B cell (primary cell): ENCODE results near the gene SCNM1. TPM values are rescaled to one million over a fixed set of nuclear protein-coding genes. Genes with fewer than 3 reads are reported as not detected.

Experiments used
- ATAC-seq: fragments of 200-7000 bp; cut with Tn5 transposase; one replicate; pipeline ENCODE4 v1.10.0; 2021; ENCODE audit warnings: low read depth, mild to moderate bottlenecking, moderate number of reproducible peaks, moderate library complexity
- CTCF ChIA-PET: fragments of 350-600 bp; sonication (Branson Sonifier 250); formaldehyde crosslinking; loops from one replicate; lab custom pipeline; 2021; ENCODE audit warnings: antibody characterized with exemption, inconsistent platforms; lab: Charles Lee
- POLR2A ChIA-PET: fragments of 350-600 bp; sonication (Branson Sonifier 250); formaldehyde crosslinking; loops from one replicate; lab custom pipeline; 2021; ENCODE audit warnings: antibody characterized with exemption; lab: Charles Lee
- DNase-seq: peaks from one replicate; pipeline ENCODE4 v3.0.0; 2013
- H2AFZ ChIP-seq: 2 replicates; pipeline ENCODE4 v1.6.1; 2012; ENCODE audit warnings: mild to moderate bottlenecking, low read depth, low read length; ENCODE audit not compliant: insufficient read depth, poor library complexity, severe bottlenecking
- H3K27ac ChIP-seq, 2 donors: 1 replicate in 1 of 2; 2 replicates in 1 of 2; pipeline ENCODE4 v1.5.1; 2012 to 2013; ENCODE audit warnings: low read length in 2 of 2, mild to moderate bottlenecking in 2 of 2, moderate library complexity in 1 of 2
- H3K27me3 ChIP-seq, 4 experiments: fragments of 200-600 bp in 1 of 4; sonication (generic) in 1 of 4; replicated peaks in 1 of 4; 1 replicate in 2 of 4; 2 replicates in 2 of 4; pipeline versions ENCODE4 v1.6.1 to v1.7.0; 2013 to 2016; ENCODE audit warnings: low read length in 3 of 4, mild to moderate bottlenecking in 2 of 4, mixed read lengths in 1 of 4, moderate library complexity in 1 of 4; ENCODE audit not compliant: insufficient read depth in 4 of 4, control insufficient read depth in 3 of 4; ENCODE audit errors: control extremely low read depth in 1 of 4
- H3K36me3 ChIP-seq, 2 experiments: replicated peaks in 1 of 2; 1 replicate in 1 of 2; 2 replicates in 1 of 2; pipeline versions ENCODE4 v1.6.1 to v1.7.1; 2013; ENCODE audit warnings: low read length in 1 of 2; ENCODE audit not compliant: insufficient read depth in 2 of 2, control insufficient read depth in 1 of 2; ENCODE audit errors: control extremely low read depth in 1 of 2, extremely low read depth in 1 of 2
- H3K4me1 ChIP-seq, 2 donors: fragments of 200-600 bp in 1 of 2; sonication (generic) in 1 of 2; 1 replicate in 1 of 2; 2 replicates in 1 of 2; pipeline versions ENCODE4 v1.5.1 to v1.6.1; 2013 to 2017; ENCODE audit warnings: low read length in 2 of 2; ENCODE audit not compliant: control insufficient read depth in 2 of 2, insufficient read depth in 2 of 2
- H3K4me2 ChIP-seq: replicated peaks from 2 replicates; pipeline ENCODE3; 2012; ENCODE audit warnings: mild to moderate bottlenecking, low read depth, low read length; ENCODE audit not compliant: poor library complexity, severe bottlenecking
- H3K4me3 ChIP-seq, 5 experiments: fragments of 200-600 bp in 1 of 5; sonication (generic) in 1 of 5; 1 replicate in 3 of 5; 2 replicates in 2 of 5; pipeline versions ENCODE4 v1.5.1 to v1.7.0; 2011 to 2016; ENCODE audit warnings: low read length in 4 of 5, mild to moderate bottlenecking in 4 of 5, low read depth in 2 of 5, control low read depth in 1 of 5, moderate library complexity in 1 of 5; ENCODE audit not compliant: insufficient read depth in 1 of 5; ENCODE audit errors: control extremely low read depth in 1 of 5, extremely low read depth in 1 of 5
- H3K79me2 ChIP-seq: fragments of 200-600 bp; sonication (generic); one replicate; pipeline ENCODE4 v1.6.0; 2016; ENCODE audit warnings: low read length; ENCODE audit not compliant: control insufficient read depth, insufficient read depth
- H3K9ac ChIP-seq: fragments of 200-600 bp; sonication (generic); 2 replicates; pipeline ENCODE4 v1.6.1; 2017; ENCODE audit warnings: mild to moderate bottlenecking, low read length, moderate library complexity
- H3K9me3 ChIP-seq, 3 donors: one replicate each; pipeline versions ENCODE4 v1.6.1 to v1.7.1; 2013; ENCODE audit warnings: low read length in 2 of 3; ENCODE audit not compliant: control insufficient read depth in 2 of 3, insufficient read depth in 1 of 3; ENCODE audit errors: control extremely low read depth in 1 of 3
- H4K20me1 ChIP-seq: 2 replicates; pipeline ENCODE4 v1.6.0; 2012; ENCODE audit warnings: mild to moderate bottlenecking, low read length; ENCODE audit not compliant: insufficient read depth, control insufficient read depth, poor library complexity, severe bottlenecking
- H3K27ac Mint-ChIP-seq: one replicate; pipeline ENCODE4 v1.8.0; 2021; ENCODE audit warnings: mixed read lengths
- H3K27me3 Mint-ChIP-seq: one replicate; pipeline ENCODE4 v1.8.0; 2021; ENCODE audit warnings: mixed read lengths
- H3K4me1 Mint-ChIP-seq: one replicate; pipeline ENCODE4 v1.8.0; 2021; ENCODE audit warnings: mixed read lengths
- H3K4me3 Mint-ChIP-seq: one replicate; pipeline ENCODE4 v1.8.0; 2021; ENCODE audit warnings: mixed read lengths
- H3K9me3 Mint-ChIP-seq: one replicate; pipeline ENCODE4 v1.8.0; 2022; ENCODE audit warnings: mixed read lengths; ENCODE audit not compliant: insufficient read depth
- CTCF ChIP-seq: fragments of 200-600 bp; IDR thresholded peaks from one replicate; pipeline ENCODE4 v1.8.0; 2022; ENCODE audit warnings: antibody characterized with exemption, mild to moderate bottlenecking
- EZH2 ChIP-seq: IDR thresholded peaks from 2 replicates; pipeline ENCODE4 v1.6.1; 2012; ENCODE audit warnings: borderline replicate concordance, low read depth, mild to moderate bottlenecking, moderate library complexity, low read length; ENCODE audit not compliant: insufficient read depth, poor library complexity, severe bottlenecking
- WGBS: methylation state at CpG from one replicate; pipeline ENCODE4 v1.1.5; 2013; ENCODE audit warnings: missing lambda C conversion rate; ENCODE audit not compliant: insufficient coverage; 5-methylcytosine and 5-hydroxymethylcytosine counted together
- intact Hi-C: fragments of 100-400 bp; cut with micrococcal nuclease; formaldehyde crosslinking; loops from one replicate; pipeline ENCODE4 v1.10.0; 2022
- polyA plus RNA-seq: library from polyadenylated mRNA; depleted of rRNA; stranded (reverse); fragments of >200 nt; gene quantifications from 2 replicates; pipeline ENCODE4 v1.2.3, GENCODE V29; 2012
- total RNA-seq, 2 donors: library from RNA; stranded (reverse); fragments of 120-200 nt in 1 of 2; gene quantifications; 1 replicate in 1 of 2; 2 replicates in 1 of 2; pipeline versions ENCODE4 v1.2.3 to v1.2.4, GENCODE V29; 2013 to 2022

Gene SCNM1
- total and polyA plus RNA-seq, 2 donors (not counting 1 experiment from before 2014, with no cell fraction given) = 46.5 to 53.6 TPM

- Histone ChIP-seq H3K4me3 (no peak overlapping the region), H3K4me2 (no peak overlapping the region), H3K27me3 (peaks cover 0 to 20% (median 8%) of the 10 kb centered on the region in 4 experiments), H3K9ac (no peak overlapping the region), H3K9me3 (peaks cover 0 to 8% (median 0%) of the 10 kb centered on the region in 3 donors), H3K27ac (no peak overlapping the region), H3K36me3 (no peaks in the 10 kb centered on the region), H2AFZ (no peak overlapping the region), H3K4me1 (peaks cover 15 to 19% of the 10 kb centered on the region in 2 donors), H3K79me2 (no peaks in the 10 kb centered on the region), H4K20me1 (no peaks in the 10 kb centered on the region)
- WGBS = 83% methylated on average over 3 of the region's 7 CpGs
- Mint-ChIP-seq H3K9me3 (no peaks in the 10 kb centered on the region), H3K27ac (no peak overlapping the region), H3K4me1 (peaks cover 23% of the 10 kb centered on the region), H3K27me3 (peaks cover 9% of the 10 kb centered on the region), H3K4me3 (peak overlapping the region; percentile 55)
- intact Hi-C loops = no loop called here
- no peak for ATAC-seq
- ChIA-PET POLR2A (no interaction called here), CTCF (interaction anchor here (1.0 to 2.4 kb wide), 3 partner anchors 9 to 45 kb away, joined by 3 to 9 read pairs (median 4); no protein-coding TSS in a partner anchor)
- DNase-seq = no peak
- TF ChIP-seq CTCF = no peak
- no peak for TF ChIP-seq EZH2
Observed at GRCh38 chr1:151144474-151145303, 21.3 kb upstream of the SCNM1 start.
